H9 (cell line): ENCODE results near the gene OPTN. TPM values are rescaled to one million over a fixed set of nuclear protein-coding genes. Genes with fewer than 3 reads are reported as not detected.
A peak's percentile ranks its signal among the peaks of the same experiment; 100 is the strongest.

Source experiments
- DNase-seq: peaks from one replicate; pipeline ENCODE4 v3.0.0-alpha.2; 2017
- H2AFZ ChIP-seq: one replicate; pipeline ENCODE4 v1.6.1; 2013; ENCODE audit warnings: mild to moderate bottlenecking, low read length, control low read depth, moderate library complexity
- H2AK5ac ChIP-seq: 2 replicates; pipeline ENCODE4 v1.6.1; 2013; ENCODE audit warnings: low read length, control low read depth, mixed read lengths; ENCODE audit not compliant: insufficient read length
- H2BK120ac ChIP-seq: one replicate; pipeline ENCODE4 v1.6.1; 2013; ENCODE audit warnings: low read depth, mild to moderate bottlenecking, low read length, control low read depth, inconsistent platforms; ENCODE audit not compliant: poor library complexity, severe bottlenecking
- H2BK12ac ChIP-seq: 2 replicates; pipeline ENCODE4 v1.6.1; 2013; ENCODE audit warnings: low read length, control low read depth, mixed read lengths, low read depth; ENCODE audit not compliant: insufficient read length
- H2BK15ac ChIP-seq: 2 replicates; pipeline ENCODE4 v1.6.1; 2013; ENCODE audit warnings: low read depth, low read length, control low read depth
- H2BK20ac ChIP-seq: one replicate; pipeline ENCODE4 v1.6.1; 2013; ENCODE audit warnings: low read depth, mild to moderate bottlenecking, low read length, control low read depth, inconsistent platforms; ENCODE audit not compliant: poor library complexity, severe bottlenecking
- H2BK5ac ChIP-seq: 2 replicates; pipeline ENCODE4 v1.6.1; 2013; ENCODE audit warnings: low read length, control low read depth, mixed read lengths; ENCODE audit not compliant: insufficient read length
- H3K14ac ChIP-seq: 2 replicates; pipeline ENCODE4 v1.6.1; 2013; ENCODE audit warnings: low read length, control low read depth; ENCODE audit not compliant: insufficient read depth
- H3K18ac ChIP-seq: 2 replicates; pipeline ENCODE4 v1.6.1; 2013; ENCODE audit warnings: low read depth, mild to moderate bottlenecking, mixed read lengths, low read length, control low read depth; ENCODE audit not compliant: insufficient read length
- H3K23ac ChIP-seq: 2 replicates; pipeline ENCODE4 v1.6.1; 2013; ENCODE audit warnings: low read length, control low read depth, mixed read lengths, low read depth; ENCODE audit not compliant: insufficient read length
- H3K23me2 ChIP-seq: 2 replicates; pipeline ENCODE4 v1.6.1; 2013; ENCODE audit warnings: low read depth, mild to moderate bottlenecking, mixed read lengths, low read length, control low read depth; ENCODE audit not compliant: insufficient read length, poor library complexity, severe bottlenecking
- H3K27ac ChIP-seq: 2 replicates; pipeline ENCODE4 v1.5.1; 2013; ENCODE audit warnings: low read length, control low read depth, mixed read lengths, low read depth; ENCODE audit not compliant: insufficient read length
- H3K27me3 ChIP-seq: 2 replicates; pipeline ENCODE4 v1.6.1; 2013; ENCODE audit warnings: low read length, control low read depth, inconsistent platforms; ENCODE audit not compliant: insufficient read depth
- H3K4ac ChIP-seq: 2 replicates; pipeline ENCODE4 v1.6.1; 2013; ENCODE audit warnings: low read depth, mild to moderate bottlenecking, control low read depth, inconsistent platforms, low read length, moderate library complexity
- H3K4me1 ChIP-seq: 2 replicates; pipeline ENCODE4 v1.6.1; 2013; ENCODE audit warnings: low read length, control low read depth, inconsistent platforms; ENCODE audit not compliant: insufficient read depth
- H3K4me2 ChIP-seq: 2 replicates; pipeline ENCODE4 v1.6.1; 2013; ENCODE audit warnings: low read length, control low read depth, mixed read lengths; ENCODE audit not compliant: insufficient read length, insufficient read depth
- H3K56ac ChIP-seq: 2 replicates; pipeline ENCODE4 v1.6.1; 2013; ENCODE audit warnings: low read depth, mild to moderate bottlenecking, mixed read lengths, low read length, control low read depth; ENCODE audit not compliant: insufficient read length
- H3K79me1 ChIP-seq: 2 replicates; pipeline ENCODE4 v1.6.1; 2013; ENCODE audit warnings: low read depth, mild to moderate bottlenecking, moderate library complexity, low read length, control low read depth, inconsistent platforms; ENCODE audit not compliant: insufficient read depth, poor library complexity, severe bottlenecking
- H3K79me2 ChIP-seq: 2 replicates; pipeline ENCODE4 v1.6.1; 2013; ENCODE audit warnings: low read length, control low read depth, inconsistent platforms; ENCODE audit not compliant: insufficient read depth
- H3K9ac ChIP-seq: 2 replicates; pipeline ENCODE4 v1.6.1; 2013; ENCODE audit warnings: low read length, control low read depth, mixed read lengths; ENCODE audit not compliant: insufficient read length; ENCODE audit errors: extremely low read depth
- H3K9me3 ChIP-seq: one replicate; pipeline ENCODE4 v1.6.1; 2013; ENCODE audit warnings: low read depth, low read length, inconsistent platforms; ENCODE audit not compliant: control insufficient read depth
- H3T11ph ChIP-seq: one replicate; pipeline ENCODE4 v1.6.1; 2013; ENCODE audit warnings: mild to moderate bottlenecking, low read length, control low read depth, inconsistent platforms
- H4K20me1 ChIP-seq: one replicate; pipeline ENCODE4 v1.6.1; 2013; ENCODE audit not compliant: control insufficient read depth, insufficient read length, insufficient read depth
- H4K5ac ChIP-seq: 2 replicates; pipeline ENCODE4 v1.6.1; 2013; ENCODE audit warnings: low read depth, mild to moderate bottlenecking, mixed read lengths, low read length, control low read depth; ENCODE audit not compliant: insufficient read length
- H4K8ac ChIP-seq: replicated peaks from 2 replicates; pipeline ENCODE4 v1.6.1; 2013; ENCODE audit warnings: low read length, control low read depth, mixed read lengths, low read depth; ENCODE audit not compliant: insufficient read length
- H4K91ac ChIP-seq: 2 replicates; pipeline ENCODE4 v1.6.1; 2013; ENCODE audit warnings: low read depth, mild to moderate bottlenecking, moderate library complexity, mixed read lengths, low read length, control low read depth; ENCODE audit not compliant: insufficient read length
- H3K27ac Mint-ChIP-seq, 3 experiments: 2 replicates in 2 of 3; 3 replicates in 1 of 3; pipeline ENCODE4 v1.8.0; 2020 to 2021; ENCODE audit warnings: mixed read lengths in 3 of 3, mild to moderate bottlenecking in 1 of 3, moderate library complexity in 1 of 3
- H3K27me3 Mint-ChIP-seq: 2 replicates; pipeline ENCODE4 v1.8.0; 2021; ENCODE audit warnings: low read depth, mild to moderate bottlenecking, moderate library complexity, mixed read lengths
- H3K36me3 Mint-ChIP-seq, 3 experiments: 2 replicates in 2 of 3; 3 replicates in 1 of 3; pipeline ENCODE4 v1.8.0; 2020 to 2021; ENCODE audit warnings: low read depth in 3 of 3, mixed read lengths in 3 of 3; ENCODE audit not compliant: insufficient read depth in 1 of 3
- H3K4me1 Mint-ChIP-seq, 2 experiments: 2 replicates each; pipeline ENCODE4 v1.8.0; 2020; ENCODE audit warnings: mixed read lengths in 2 of 2
- H3K4me3 Mint-ChIP-seq, 2 experiments: 2 replicates in 1 of 2; 3 replicates in 1 of 2; pipeline ENCODE4 v1.8.0; 2020 to 2021; ENCODE audit warnings: mild to moderate bottlenecking in 2 of 2, mixed read lengths in 2 of 2, moderate library complexity in 1 of 2
- H3K9me3 Mint-ChIP-seq, 2 experiments: 2 replicates in 1 of 2; 3 replicates in 1 of 2; pipeline ENCODE4 v1.8.0; 2020; ENCODE audit warnings: mild to moderate bottlenecking in 2 of 2, mixed read lengths in 2 of 2, moderate library complexity in 1 of 2
- CTCF ChIP-seq: fragments of 200-600 bp; sonication (generic); conservative IDR thresholded peaks from 3 replicates; pipeline ENCODE4 v1.8.0; 2021; ENCODE audit warnings: antibody characterized with exemption, mild to moderate bottlenecking
- WGBS: extraction: QIAGEN DNeasy Blood & Tissue Kit; methylation state at CpG from one replicate; pipeline ENCODE4 v1.1.7; 2013; ENCODE audit warnings: missing lambda C conversion rate, low lambda C conversion rate, mixed read lengths; ENCODE audit not compliant: insufficient read length; ENCODE audit errors: extremely low coverage; 5-methylcytosine and 5-hydroxymethylcytosine counted together
- total RNA-seq: library from RNA; stranded (reverse); gene quantifications from 2 replicates; pipeline ENCODE4 v1.2.1, GENCODE V29; 2021

The OPTN gene
- total RNA-seq, 1 experiment from 2014 or later, result 16.1 TPM

GRCh38 chr10:13163859-13164258, 63.9 kb downstream of the OPTN start:
- no peak overlapping the region for H3T11ph ChIP-seq
- no peak for DNase-seq
- Mint-ChIP-seq H3K4me3 (peak overlapping the region in 1 of 2 experiments; percentile 65; a peak in 3 of 5 replicates), H3K9me3 (no peaks in the 10 kb centered on the region), H3K27me3 (no peaks in the 10 kb centered on the region), H3K27ac (no peak overlapping the region; a peak in 1 of 7 replicates), H3K4me1 (peaks cover 9 to 12% of the 10 kb centered on the region in 2 experiments), H3K36me3 (peaks cover 25 to 47% (median 40%) of the 10 kb centered on the region in 3 experiments; a peak in 6 of 7 replicates)
- no peak overlapping the region for H2BK15ac ChIP-seq
- H3K4me1 ChIP-seq, result no peaks in the 10 kb centered on the region; the same call in 1 of the 2 replicates
- no peak overlapping the region for H2BK12ac ChIP-seq
- no peak overlapping the region for H3K18ac ChIP-seq
- peaks cover 18% of the 10 kb centered on the region for H3K79me1 ChIP-seq
- WGBS, result no CpG with 5 or more reads among the region's 3 CpGs
- H3K14ac ChIP-seq, result no peak overlapping the region
- H4K91ac ChIP-seq, result no peak overlapping the region
- H3K9me3 ChIP-seq, result no peaks in the 10 kb centered on the region
- H3K79me2 ChIP-seq, result peaks cover 25% of the 10 kb centered on the region; the same call in 1 of the 2 replicates
- no peak overlapping the region for H3K27ac ChIP-seq
- H2BK5ac ChIP-seq, result no peak overlapping the region
- no peak overlapping the region for H3K56ac ChIP-seq
- no peak overlapping the region for H4K8ac ChIP-seq
- H3K4me2 ChIP-seq, result no peak overlapping the region
- no peak overlapping the region for H2AK5ac ChIP-seq
- no peak overlapping the region for H2BK20ac ChIP-seq
- H4K5ac ChIP-seq, result no peak overlapping the region
- no peak overlapping the region for H3K23ac ChIP-seq
- no peaks in the 10 kb centered on the region for H4K20me1 ChIP-seq
- no peak for TF ChIP-seq CTCF
- no peak overlapping the region for H2AFZ ChIP-seq
- H2BK120ac ChIP-seq, result no peak overlapping the region
- H3K27me3 ChIP-seq, result no peaks in the 10 kb centered on the region
- no peak overlapping the region for H3K4ac ChIP-seq
- no peak overlapping the region for H3K9ac ChIP-seq
- peaks cover 9% of the 10 kb centered on the region for H3K23me2 ChIP-seq
